GM19240 (cell line): ENCODE data around the gene FABP3.
"Not testable (repeated sequence)": the region's sequence is repeated elsewhere in the genome, so short reads cannot be mapped to it uniquely, and the experiment has no call there.

ENCODE experiments used
- DNase-seq: peaks from one replicate; pipeline ENCODE4 v3.0.0; 2011; ENCODE audit warnings: low spot score; ENCODE audit not compliant: insufficient read length

The FABP3 gene

DNA sequence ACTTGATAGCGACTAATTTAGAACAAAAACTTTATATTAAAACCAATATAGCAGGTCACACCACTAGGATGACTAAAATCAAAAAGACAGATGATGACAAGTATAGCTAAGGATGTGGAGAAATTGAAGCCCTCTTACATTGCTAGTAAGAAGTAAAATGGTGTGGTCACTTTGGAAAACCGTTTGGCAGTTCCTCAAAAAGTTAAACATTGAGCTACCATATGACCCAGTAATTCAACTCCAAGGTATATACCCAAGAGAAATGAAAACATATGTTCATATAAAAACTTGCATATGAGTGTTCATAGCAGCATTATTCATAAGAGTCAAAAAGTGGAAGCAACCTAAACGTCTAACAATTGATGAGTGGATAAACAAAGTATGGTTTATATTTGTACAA is 27.1 kb upstream of the FABP3 start:
- DNase-seq = no peak

GRCh38 chr1:31398246-31398645 is 25.4 kb upstream of the FABP3 start:
- no peak for DNase-seq

- no peak for DNase-seq
Measured at GRCh38 chr1:31397360-31398095, 24.7 kb upstream of the FABP3 start.

DNA sequence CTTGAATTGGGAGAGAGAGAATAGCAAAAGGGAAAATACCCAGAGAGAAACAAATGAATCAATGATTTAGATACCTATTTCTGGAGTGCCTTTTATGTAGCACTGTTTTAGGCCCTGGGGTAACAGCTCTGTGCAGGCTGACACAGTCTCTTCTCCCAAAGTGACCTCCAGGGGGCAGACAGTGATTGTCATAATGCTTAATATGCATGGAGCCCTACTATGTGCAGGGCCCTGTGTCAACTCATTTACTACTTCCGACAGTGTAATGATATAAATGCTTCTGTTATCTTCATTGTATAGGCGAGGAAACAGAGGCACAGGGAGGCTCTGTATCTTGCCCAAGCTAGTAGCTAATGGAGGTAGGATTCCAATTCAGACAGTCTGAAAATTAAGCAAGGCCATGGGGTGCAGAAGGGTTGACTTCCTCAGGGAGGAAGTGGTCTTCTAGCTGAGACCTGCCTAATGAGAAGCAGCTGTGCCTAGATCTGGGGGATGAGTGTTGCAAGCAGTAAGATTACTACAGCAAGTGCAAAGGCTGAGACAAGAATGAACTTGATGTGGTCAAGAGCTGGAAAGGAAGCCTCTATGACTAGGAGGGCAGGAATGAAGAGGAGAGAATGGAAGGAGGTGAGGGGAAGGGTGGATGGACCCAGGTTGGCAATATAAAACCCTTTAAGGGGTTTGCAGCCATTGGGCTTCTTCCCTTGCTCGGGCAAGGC is 23.9 kb upstream of the FABP3 start:
- DNase-seq = no peak

- peak; percentile 83 for DNase-seq
Measured at GRCh38 chr1:31394584-31395193, 21.8 kb upstream of the FABP3 start.

DNA sequence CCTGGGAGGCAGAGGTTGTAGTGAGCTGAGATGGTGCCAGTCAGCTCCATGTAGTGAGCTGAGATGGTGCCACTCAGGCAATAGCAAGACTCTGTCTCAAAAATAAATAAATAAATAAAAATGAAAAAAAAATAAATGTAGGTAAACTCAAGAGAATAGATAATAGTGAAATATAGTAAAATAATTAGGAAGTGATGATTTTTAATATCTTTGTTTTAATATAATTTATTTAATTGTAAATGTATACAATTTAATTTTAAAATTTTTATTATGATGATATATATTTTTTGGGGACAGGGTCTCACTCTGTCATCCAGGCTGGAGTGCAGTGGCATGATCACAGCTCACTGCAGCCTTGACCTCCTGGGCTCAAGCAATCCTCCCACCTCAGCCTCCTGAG is 20.6 kb upstream of the FABP3 start:
- DNase-seq = no peak

GRCh38 chr1:31390071-31390470 is 17.2 kb upstream of the FABP3 start:
- DNase-seq = no peak

GRCh38 chr1:31389616-31390015 is 16.7 kb upstream of the FABP3 start:
- no peak for DNase-seq

- no peak for DNase-seq
Measured at GRCh38 chr1:31387612-31388011, 14.7 kb upstream of the FABP3 start.

DNA sequence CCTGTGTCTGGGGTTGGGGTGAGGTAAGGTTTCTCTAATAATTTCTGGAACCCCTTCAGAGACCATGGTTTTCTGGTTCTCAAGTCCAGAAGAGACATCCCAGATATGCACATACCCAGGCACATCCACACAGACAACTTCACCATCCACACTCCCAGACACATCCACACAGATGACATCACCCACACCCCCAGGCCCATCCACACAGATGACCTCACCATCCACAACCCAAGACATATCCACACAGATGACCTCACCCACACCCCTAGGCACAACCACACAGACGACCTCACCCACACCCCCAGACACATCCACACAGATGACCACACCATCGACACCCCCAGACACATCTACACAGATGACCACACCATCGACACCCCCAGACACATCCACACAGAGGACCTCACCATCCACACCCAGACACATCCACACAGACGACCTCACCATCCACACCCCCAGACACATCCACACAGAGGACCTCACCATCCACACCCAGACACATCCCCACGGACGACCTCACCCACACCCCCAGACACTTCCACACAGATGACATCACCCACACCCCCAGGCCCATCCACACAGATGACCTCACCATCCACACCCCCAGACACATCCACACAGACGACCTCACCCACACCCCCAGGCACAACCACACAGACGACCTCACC is 13.8 kb upstream of the FABP3 start:
- not testable (repeated sequence) for DNase-seq

DNA sequence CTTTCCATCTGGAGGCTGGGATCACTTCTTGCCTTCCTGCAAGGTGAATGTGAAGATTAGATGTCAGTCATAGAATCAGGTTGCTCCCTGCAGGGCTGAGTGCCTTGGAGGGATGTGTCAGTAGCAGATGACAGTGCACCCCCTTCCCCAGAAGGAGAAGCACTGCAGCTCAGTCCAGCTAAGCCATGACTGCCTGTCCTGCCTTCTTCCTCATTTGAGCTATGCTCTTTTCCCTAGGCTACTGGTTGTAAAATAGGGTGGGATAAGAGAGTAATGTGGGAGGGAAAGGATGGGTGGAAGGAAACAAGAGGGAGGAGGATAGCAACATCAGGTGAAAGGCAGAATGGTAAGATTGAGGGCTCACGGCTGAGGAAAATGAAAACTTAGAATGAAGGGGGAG is 11.1 kb upstream of the FABP3 start:
- DNase-seq = no peak

DNA sequence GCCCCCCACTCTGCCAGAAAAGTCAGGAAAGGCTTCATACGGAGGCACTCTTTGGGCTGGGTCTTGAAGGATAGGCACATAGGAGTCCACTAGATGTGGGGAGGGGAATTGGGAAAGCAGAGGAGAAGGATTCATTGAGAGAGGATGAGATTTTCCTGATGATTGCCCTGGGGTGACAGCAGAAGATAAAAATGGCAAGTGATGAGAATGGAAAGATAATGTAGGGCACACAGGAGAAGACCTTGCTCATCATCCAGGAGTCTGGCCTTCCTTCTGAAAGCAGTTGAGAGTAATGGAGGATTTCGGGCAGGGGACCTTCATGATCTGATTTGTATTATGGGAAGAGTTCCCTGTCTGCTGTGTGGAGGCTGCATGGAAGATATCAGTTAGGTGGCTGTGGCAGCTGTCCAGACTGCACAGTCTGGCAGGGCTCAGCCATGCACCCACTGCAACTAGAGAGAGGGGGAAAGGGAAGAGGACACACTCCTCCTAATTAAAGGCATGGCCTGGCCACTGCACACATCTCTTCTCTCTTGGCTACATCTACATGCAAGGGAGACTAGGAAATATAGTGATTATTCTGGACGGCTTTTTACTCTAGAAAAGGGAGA is 9.6 kb upstream of the FABP3 start:
- no peak for DNase-seq

GRCh38 chr1:31381394-31382294 is 8.8 kb upstream of the FABP3 start:
- DNase-seq = no peak

DNA sequence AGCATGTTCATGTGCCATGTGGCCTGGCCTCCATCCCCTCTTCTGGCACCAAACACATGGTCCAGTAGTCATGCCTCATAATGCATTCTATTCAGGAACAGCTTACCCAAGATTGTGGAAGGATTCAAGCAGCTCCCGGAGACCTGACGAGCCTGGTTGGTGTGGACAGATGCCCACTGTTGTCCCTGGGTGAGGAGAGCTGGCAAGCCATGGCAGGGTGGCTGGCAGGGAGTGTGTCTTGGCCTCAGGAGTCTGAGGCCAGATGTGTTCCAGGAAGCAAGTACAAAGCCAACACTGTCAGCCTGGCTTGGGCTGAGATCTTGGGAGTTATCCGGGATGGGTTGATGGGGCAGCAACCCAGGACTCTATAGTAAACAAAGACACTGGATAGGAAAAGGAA is 7.3 kb upstream of the FABP3 start:
- no peak for DNase-seq

- no peak for DNase-seq
Measured at GRCh38 chr1:31378001-31378400, 5.1 kb upstream of the FABP3 start.

DNA sequence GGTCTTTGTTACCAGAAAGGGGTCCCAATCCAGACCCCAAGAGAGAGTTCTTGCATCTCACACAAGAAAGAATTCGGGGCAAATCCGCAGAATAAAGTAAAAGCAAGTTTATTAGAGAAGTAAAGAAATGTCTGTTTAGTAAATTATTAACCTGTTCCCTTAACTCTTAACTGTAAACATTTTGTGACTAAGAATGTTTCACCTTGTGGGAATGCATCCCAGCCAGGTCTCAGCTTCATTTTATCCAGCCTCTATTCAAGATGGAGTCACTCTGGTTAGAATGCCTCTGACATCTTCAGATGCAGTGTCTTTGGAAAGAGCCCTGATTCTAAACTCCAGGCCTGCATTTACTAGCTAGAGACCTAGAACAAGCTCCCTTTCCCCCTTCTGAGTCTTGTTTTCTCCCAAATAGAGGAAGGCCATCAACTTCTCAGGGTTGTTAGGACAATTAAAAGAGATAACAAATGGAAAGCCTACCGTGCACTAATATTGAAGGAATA is 4.5 kb upstream of the FABP3 start:
- DNase-seq = no peak

DNA sequence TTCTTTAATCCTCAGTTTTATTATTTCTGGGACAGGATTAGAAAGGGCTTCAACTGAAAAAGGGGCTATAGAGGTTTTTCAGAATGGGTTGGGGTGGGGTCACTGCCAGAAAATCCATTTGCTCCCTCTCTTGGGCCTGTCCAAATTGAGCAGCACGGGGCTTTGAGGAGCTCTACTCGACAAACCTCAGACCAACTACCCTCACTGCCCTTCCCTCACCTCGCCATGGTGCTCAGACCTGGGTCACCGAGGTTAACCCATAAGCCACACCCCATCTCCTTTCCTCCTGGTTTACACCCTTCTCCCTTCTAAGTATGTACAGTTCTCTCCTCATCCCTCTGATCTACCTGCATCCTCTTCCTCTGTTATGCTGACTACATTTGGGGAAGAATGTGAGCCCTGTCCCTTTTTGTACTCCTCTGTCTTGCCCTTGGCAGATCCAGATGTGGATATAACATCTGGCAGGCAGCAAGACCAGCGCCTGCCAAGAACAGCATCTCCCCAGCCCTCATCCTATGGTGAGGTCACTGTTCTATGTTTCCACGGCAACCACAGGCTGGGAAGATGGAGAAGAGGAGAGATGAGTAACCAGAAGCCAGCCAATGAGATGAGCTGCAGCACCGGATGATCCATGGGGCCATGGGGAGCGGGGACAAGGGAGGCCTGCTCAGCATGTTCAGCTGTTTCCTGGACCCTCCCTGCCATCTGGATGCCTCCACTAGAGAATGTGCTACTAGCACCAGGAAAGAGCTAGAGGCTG is 3.7 kb upstream of the FABP3 start:
- DNase-seq = no peak

- no peak for DNase-seq
Measured at GRCh38 chr1:31374511-31375196, 1.8 kb upstream of the FABP3 start.

DNA sequence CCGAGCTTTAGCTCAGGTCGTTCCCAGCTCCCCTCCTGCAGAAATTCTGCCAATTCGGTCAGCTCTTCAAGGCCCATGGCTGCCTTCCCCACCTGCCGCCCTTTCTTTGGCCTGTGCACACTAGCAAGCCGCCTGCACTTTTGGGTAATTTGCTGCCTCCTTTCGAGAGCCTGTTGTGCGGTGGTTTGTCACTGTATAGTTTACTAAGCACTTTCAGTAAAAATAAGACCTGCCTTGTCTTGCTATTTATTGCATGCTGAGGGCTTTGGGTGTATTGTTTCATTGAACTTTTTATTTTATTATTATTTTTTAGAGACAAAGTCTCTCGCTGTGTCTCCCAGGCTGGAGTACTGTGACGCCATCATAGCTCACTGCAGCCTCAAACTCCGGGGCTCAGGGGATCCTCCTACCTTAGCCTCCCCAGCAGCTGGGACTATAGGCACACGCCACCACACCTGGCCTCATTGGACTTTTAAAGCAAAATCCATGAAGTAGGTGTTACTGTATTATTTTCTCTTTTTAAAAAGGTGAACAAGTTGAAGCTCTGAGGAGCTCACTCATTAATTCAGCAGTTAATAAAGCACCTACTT is 1.1 kb upstream of the FABP3 start:
- no peak for DNase-seq
